ENCODE data around the gene SLC26A11. TPM values are rescaled to one million over a fixed set of nuclear protein-coding genes. Genes with fewer than 3 reads are reported as not detected.

Gene SLC26A11
- total RNA-seq, 1 experiment from 2014 or later = 17.7 TPM

GRCh38 chr17:80242505-80242904, 22.3 kb downstream of the SLC26A11 start:
- POLR2A ChIA-PET = no interaction called here
- no peak for ATAC-seq
- CTCF ChIA-PET = no interaction called here
- Histone ChIP-seq H3K9me3 (ENCODE audit: control insufficient read depth in 1 of 2, insufficient read depth in 1 of 2, low read depth in 1 of 2, low read length in 2 of 2) (no peaks in the 10 kb centered on the region), H3K9ac (ENCODE audit: low read length) (no peak overlapping the region), H3K79me2 (ENCODE audit: insufficient read depth, low read length) (no peaks in the 10 kb centered on the region), H3K9me2 (ENCODE audit: insufficient read depth) (no peaks in the 10 kb centered on the region), H4K20me1 (ENCODE audit: insufficient read depth) (no peaks in the 10 kb centered on the region), H2AFZ (ENCODE audit: low read depth, low read length, poor library complexity, severe bottlenecking) (no peak overlapping the region), H3K4me2 (ENCODE audit: low read length) (no peak overlapping the region), H3K4me3 (replicated peaks in 1 of 2; ENCODE audit: low read depth in 1 of 2, low read length in 2 of 2) (no peak overlapping the region), H3K27ac (ENCODE audit: low read depth, low read length) (no peak overlapping the region), H3K36me3 (ENCODE audit: control insufficient read depth in 1 of 2, insufficient read depth in 2 of 2, low read length in 2 of 2) (peaks cover 0 to 2% of the 10 kb centered on the region in 2 experiments; a peak in 2 of 4 replicates), H3K27me3 (ENCODE audit: insufficient read depth, low read length) (no peaks in the 10 kb centered on the region), H3K4me1 (ENCODE audit: control insufficient read depth in 1 of 2, insufficient read depth in 2 of 2, low read length in 2 of 2) (peaks cover 0 to 5% of the 10 kb centered on the region in 2 experiments; a peak in 1 of 4 replicates)
- TF ChIP-seq ZBTB33 (IDR thresholded peaks at IDR 0.05; ENCODE audit: extremely low read depth, insufficient replicate concordance, low read length) (no peak), TCF7L2 (IDR thresholded peaks at IDR 0.05; ENCODE audit: borderline replicate concordance, extremely low read depth, insufficient read depth, insufficient read length) (no peak), EZH2 (IDR thresholded peaks at IDR 0.05) (no peak), EGR1 (IDR thresholded peaks at IDR 0.05; ENCODE audit: low read depth) (no peak), CTCF (IDR thresholded peaks at IDR 0.05 in 2 of 3, conservative IDR thresholded peaks at IDR 0.05 in 1 of 3; ENCODE audit: borderline replicate concordance in 1 of 3, insufficient read depth in 1 of 3, low read depth in 2 of 3, low read length in 2 of 3) (no peak), SIN3A (IDR thresholded peaks at IDR 0.05; ENCODE audit: low read depth) (no peak), CEBPB (IDR thresholded peaks at IDR 0.05; ENCODE audit: low read depth) (no peak), POLR2A (IDR thresholded peaks at IDR 0.05; ENCODE audit: borderline replicate concordance, extremely low read depth, insufficient read depth, insufficient read length) (no peak), CBX3 (IDR thresholded peaks at IDR 0.05; ENCODE audit: low read depth) (no peak), REST (IDR thresholded peaks at IDR 0.05; ENCODE audit: low read depth) (no peak), POLR2AphosphoS5 (IDR thresholded peaks at IDR 0.05; ENCODE audit: low read depth, low read length) (no peak), YY1 (IDR thresholded peaks at IDR 0.05; ENCODE audit: extremely low read depth, insufficient replicate concordance, low read depth, low read length) (no peak), ZNF274 (IDR thresholded peaks at IDR 0.05; ENCODE audit: low read depth, low read length) (no peak), SP1 (IDR thresholded peaks at IDR 0.05; ENCODE audit: low read depth) (no peak), JUND (IDR thresholded peaks at IDR 0.05) (no peak), ATF3 (IDR thresholded peaks at IDR 0.05) (no peak), ZFX (IDR thresholded peaks at IDR 0.05) (no peak), EZH2phosphoT487 (IDR thresholded peaks at IDR 0.05; ENCODE audit: borderline replicate concordance) (no peak), MAX (IDR thresholded peaks at IDR 0.05) (no peak)
- RAD21 ChIA-PET (ENCODE audit: low non-redundant PET in 1 of 2, low total read pairs in 2 of 2, uncharacterized antibody in 2 of 2, unreplicated experiment in 2 of 2) = no interaction called here
- no TSS peak for BruUV-seq (replicated peaks)
- intact Hi-C loops (cut with micrococcal nuclease) = no loop called here
- no peak for DNase-seq (ENCODE audit: low read depth, low spot score)

Measured in HCT116 (cell line).